ENCODE data around the gene PXMP4. TPM values are rescaled to one million over a fixed set of nuclear protein-coding genes. Genes with fewer than 3 reads are reported as not detected.

PXMP4 gene
- total and polyA plus RNA-seq, 12 donors, result 6.8 to 47.4 (median 20.4) TPM

- no peak overlapping the region for H3K27ac ChIP-seq
- 96 to 100% (median 100%) methylated on average over 1 of the region's 1 CpG; no CpG with 5 or more reads in 1 of the 4 donors for WGBS, 4 donors
- H3K27me3 ChIP-seq, result no peaks in the 10 kb centered on the region
- no peaks in the 10 kb centered on the region for H3K4me1 ChIP-seq (replicated peaks in 1 of 2)
- intact Hi-C loops (cut with DNase I), result no loop called here
- no peak overlapping the region for H3K4me3 ChIP-seq
- TF ChIP-seq CTCF (IDR thresholded peaks at IDR 0.05) (no peak), POLR2A (IDR thresholded peaks at IDR 0.05) (no peak)
- H3K9me3 ChIP-seq (replicated peaks in 1 of 3), result peaks cover 0 to 9% (median 0%) of the 10 kb centered on the region in 3 donors
- no peaks in the 10 kb centered on the region for H3K36me3 ChIP-seq (replicated peaks in 1 of 2)
- no peak for DNase-seq
Measured at GRCh38 chr20:33740189-33740588, 20.1 kb upstream of the PXMP4 start.

DNA sequence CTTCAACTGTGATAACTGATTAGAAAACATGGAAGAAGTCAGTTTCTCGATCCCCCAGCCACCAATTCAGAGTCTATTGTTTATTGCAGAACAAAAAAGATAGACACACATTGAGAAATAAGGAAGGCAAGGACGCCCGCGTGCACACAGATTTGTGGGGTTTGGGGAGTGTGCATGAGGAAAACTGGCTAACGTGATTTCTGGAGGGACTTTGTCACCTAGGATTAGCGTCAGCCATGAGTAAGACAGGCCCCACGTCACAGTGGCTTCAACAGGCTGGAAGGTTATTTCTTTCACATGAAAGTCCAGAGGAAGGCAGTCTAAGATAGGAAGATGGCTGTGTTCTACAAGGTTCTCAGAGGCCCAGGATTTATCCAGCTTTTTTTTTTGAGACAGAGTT is 19.4 kb upstream of the PXMP4 start:
- DNase-seq, result no peak
- Histone ChIP-seq H3K4me3 (no peak overlapping the region), H3K27me3 (no peaks in the 10 kb centered on the region), H3K4me1 (replicated peaks in 1 of 2) (peaks cover 0 to 2% of the 10 kb centered on the region in 2 donors), H3K27ac (no peak overlapping the region), H3K36me3 (replicated peaks in 1 of 2) (no peaks in the 10 kb centered on the region), H3K9me3 (replicated peaks in 1 of 3) (peaks cover 0 to 9% (median 0%) of the 10 kb centered on the region in 3 donors)
- 89 to 91% (median 90%) methylated on average over 7 of the region's 7 CpGs for WGBS, 4 donors
- TF ChIP-seq POLR2A (IDR thresholded peaks at IDR 0.05), result no peak
- no peak for TF ChIP-seq CTCF (IDR thresholded peaks at IDR 0.05)
- intact Hi-C loops (cut with DNase I), result loop anchor here in 1 of 2 donors (10.0 kb wide), 1 partner anchor 285 kb away; no protein-coding TSS in a partner anchor

GRCh38 chr20:33736962-33737361 is 16.9 kb upstream of the PXMP4 start:
- Histone ChIP-seq H3K36me3 (replicated peaks in 1 of 2) (no peaks in the 10 kb centered on the region), H3K9me3 (replicated peaks in 1 of 3) (peaks cover 0 to 9% (median 0%) of the 10 kb centered on the region in 3 donors), H3K27me3 (no peaks in the 10 kb centered on the region), H3K27ac (no peak overlapping the region), H3K4me3 (no peak overlapping the region), H3K4me1 (replicated peaks in 1 of 2) (peaks cover 5 to 24% of the 10 kb centered on the region in 2 donors)
- TF ChIP-seq POLR2A (IDR thresholded peaks at IDR 0.05) (no peak), CTCF (IDR thresholded peaks at IDR 0.05) (no peak)
- WGBS, 4 donors, result 95 to 100% (median 97%) methylated on average over 3 of the region's 3 CpGs
- intact Hi-C loops (cut with DNase I), result loop anchor here in 1 of 2 donors (10.0 kb wide), 1 partner anchor 282 kb away; no protein-coding TSS in a partner anchor
- no peak for DNase-seq

- no peaks in the 10 kb centered on the region for H3K27me3 ChIP-seq
- H3K27ac ChIP-seq, result peak overlapping the region; percentile 44 to 90 (median 76)
- no peak overlapping the region for H3K4me3 ChIP-seq
- TF ChIP-seq CTCF (IDR thresholded peaks at IDR 0.05), result no peak
- TF ChIP-seq POLR2A (IDR thresholded peaks at IDR 0.05), result no peak
- no peaks in the 10 kb centered on the region for H3K36me3 ChIP-seq (replicated peaks in 1 of 2)
- intact Hi-C loops (cut with DNase I), result loop anchor here in 1 of 2 donors (10.0 kb wide), 1 partner anchor 279 kb away; no protein-coding TSS in a partner anchor
- 53 to 61% (median 59%) methylated on average over 6 of the region's 6 CpGs for WGBS, 4 donors
- H3K4me1 ChIP-seq (replicated peaks in 1 of 2), result peaks cover 5 to 24% of the 10 kb centered on the region in 2 donors
- peak in 6 of 7 donors; percentile 34 to 71 (median 51) for DNase-seq
- peaks cover 0 to 9% (median 0%) of the 10 kb centered on the region in 3 donors for H3K9me3 ChIP-seq (replicated peaks in 1 of 3)
Measured at GRCh38 chr20:33733654-33734576, 13.8 kb upstream of the PXMP4 start.

Data from adrenal gland (tissue), 12 donors.